ENCODE data around the gene MYO18B.

MYO18B gene

GRCh38 chr22:26008587-26008986 is 266.6 kb downstream of the MYO18B start:
- Mint-ChIP-seq H3K27ac (no peak overlapping the region), H3K27me3 (peaks cover 14% of the 10 kb centered on the region), H3K9me3 (peaks cover 8% of the 10 kb centered on the region), H3K4me1 (ENCODE audit: low read depth) (no peaks in the 10 kb centered on the region), H3K36me3 (ENCODE audit: low read depth) (no peaks in the 10 kb centered on the region), H3K4me3 (no peak overlapping the region)

- no peak overlapping the region for H3K27ac Mint-ChIP-seq
These were observed 274.9 kb downstream of the MYO18B start for GRCh38 chr22:26016916-26017315.

GRCh38 chr22:26017932-26018331 is 275.9 kb downstream of the MYO18B start:
- Mint-ChIP-seq H3K36me3 (ENCODE audit: low read depth) (no peaks in the 10 kb centered on the region), H3K4me1 (ENCODE audit: low read depth) (no peaks in the 10 kb centered on the region), H3K4me3 (no peak overlapping the region), H3K9me3 (peaks cover 1% of the 10 kb centered on the region), H3K27ac (no peak overlapping the region), H3K27me3 (peaks cover 9% of the 10 kb centered on the region)

More at GRCh38 chr22:26016916-26017315, 274.9 kb downstream of the MYO18B start:
- H3K36me3 Mint-ChIP-seq (ENCODE audit: low read depth) = no peaks in the 10 kb centered on the region
- no peaks in the 10 kb centered on the region for H3K9me3 Mint-ChIP-seq
- H3K4me3 Mint-ChIP-seq = no peak overlapping the region
- H3K4me1 Mint-ChIP-seq (ENCODE audit: low read depth) = no peaks in the 10 kb centered on the region
- H3K27me3 Mint-ChIP-seq = peaks cover 8% of the 10 kb centered on the region

GRCh38 chr22:26019596-26019995 is 277.6 kb downstream of the MYO18B start:
- H3K27me3 Mint-ChIP-seq = peaks cover 12% of the 10 kb centered on the region
- no peaks in the 10 kb centered on the region for H3K4me1 Mint-ChIP-seq (ENCODE audit: low read depth)
- H3K9me3 Mint-ChIP-seq = peaks cover 4% of the 10 kb centered on the region
- no peak overlapping the region for H3K27ac Mint-ChIP-seq
- no peak overlapping the region for H3K4me3 Mint-ChIP-seq
- no peaks in the 10 kb centered on the region for H3K36me3 Mint-ChIP-seq (ENCODE audit: low read depth)

GRCh38 chr22:26021516-26021915 is 279.5 kb downstream of the MYO18B start:
- Mint-ChIP-seq H3K36me3 (ENCODE audit: low read depth) (no peaks in the 10 kb centered on the region), H3K4me1 (ENCODE audit: low read depth) (no peaks in the 10 kb centered on the region), H3K4me3 (no peak overlapping the region), H3K9me3 (peaks cover 4% of the 10 kb centered on the region), H3K27me3 (peaks cover 12% of the 10 kb centered on the region), H3K27ac (no peak overlapping the region)

GRCh38 chr22:26023104-26023775 is 281.3 kb downstream of the MYO18B start:
- no peak overlapping the region for H3K4me3 Mint-ChIP-seq
- peaks cover 12% of the 10 kb centered on the region for H3K27me3 Mint-ChIP-seq
- no peaks in the 10 kb centered on the region for H3K4me1 Mint-ChIP-seq (ENCODE audit: low read depth)
- H3K27ac Mint-ChIP-seq = no peak overlapping the region
- no peaks in the 10 kb centered on the region for H3K36me3 Mint-ChIP-seq (ENCODE audit: low read depth)
- H3K9me3 Mint-ChIP-seq = peaks cover 4% of the 10 kb centered on the region

GRCh38 chr22:26025626-26026025 is 283.6 kb downstream of the MYO18B start:
- no peaks in the 10 kb centered on the region for H3K4me1 Mint-ChIP-seq (ENCODE audit: low read depth)
- peaks cover 4% of the 10 kb centered on the region for H3K9me3 Mint-ChIP-seq
- no peaks in the 10 kb centered on the region for H3K36me3 Mint-ChIP-seq (ENCODE audit: low read depth)
- H3K4me3 Mint-ChIP-seq = no peak overlapping the region
- H3K27me3 Mint-ChIP-seq = peaks cover 4% of the 10 kb centered on the region
- H3K27ac Mint-ChIP-seq = no peak overlapping the region

- Mint-ChIP-seq H3K27me3 (peaks cover 4% of the 10 kb centered on the region), H3K36me3 (ENCODE audit: low read depth) (no peaks in the 10 kb centered on the region), H3K27ac (no peak overlapping the region), H3K4me1 (ENCODE audit: low read depth) (no peaks in the 10 kb centered on the region), H3K4me3 (no peak overlapping the region), H3K9me3 (peaks cover 4% of the 10 kb centered on the region)
These were observed 285.4 kb downstream of the MYO18B start for GRCh38 chr22:26027341-26027740.

- Mint-ChIP-seq H3K36me3 (ENCODE audit: low read depth) (no peaks in the 10 kb centered on the region), H3K9me3 (no peaks in the 10 kb centered on the region), H3K27me3 (no peaks in the 10 kb centered on the region), H3K4me1 (ENCODE audit: low read depth) (no peaks in the 10 kb centered on the region), H3K4me3 (no peak overlapping the region), H3K27ac (no peak overlapping the region)
These were observed 289.7 kb downstream of the MYO18B start for GRCh38 chr22:26031641-26032040.

GRCh38 chr22:26033071-26033470 is 291.1 kb downstream of the MYO18B start:
- H3K36me3 Mint-ChIP-seq (ENCODE audit: low read depth) = no peaks in the 10 kb centered on the region
- H3K4me1 Mint-ChIP-seq (ENCODE audit: low read depth) = no peaks in the 10 kb centered on the region
- H3K27me3 Mint-ChIP-seq = no peaks in the 10 kb centered on the region
- H3K27ac Mint-ChIP-seq = no peak overlapping the region
- H3K4me3 Mint-ChIP-seq = no peak overlapping the region
- H3K9me3 Mint-ChIP-seq = no peaks in the 10 kb centered on the region

GRCh38 chr22:26033586-26033985 is 291.6 kb downstream of the MYO18B start:
- Mint-ChIP-seq H3K27me3 (no peaks in the 10 kb centered on the region), H3K27ac (no peak overlapping the region), H3K9me3 (no peaks in the 10 kb centered on the region), H3K4me3 (no peak overlapping the region), H3K36me3 (ENCODE audit: low read depth) (no peaks in the 10 kb centered on the region), H3K4me1 (ENCODE audit: low read depth) (no peaks in the 10 kb centered on the region)

GRCh38 chr22:26035523-26035922 is 293.5 kb downstream of the MYO18B start:
- no peak overlapping the region for H3K4me3 Mint-ChIP-seq
- H3K4me1 Mint-ChIP-seq (ENCODE audit: low read depth) = no peaks in the 10 kb centered on the region
- no peaks in the 10 kb centered on the region for H3K9me3 Mint-ChIP-seq
- H3K27ac Mint-ChIP-seq = no peak overlapping the region
- no peaks in the 10 kb centered on the region for H3K36me3 Mint-ChIP-seq (ENCODE audit: low read depth)
- no peaks in the 10 kb centered on the region for H3K27me3 Mint-ChIP-seq

- H3K4me3 Mint-ChIP-seq = no peak overlapping the region
- H3K36me3 Mint-ChIP-seq (ENCODE audit: low read depth) = no peaks in the 10 kb centered on the region
- no peak overlapping the region for H3K27ac Mint-ChIP-seq
- H3K27me3 Mint-ChIP-seq = no peaks in the 10 kb centered on the region
- no peaks in the 10 kb centered on the region for H3K4me1 Mint-ChIP-seq (ENCODE audit: low read depth)
- H3K9me3 Mint-ChIP-seq = no peaks in the 10 kb centered on the region
These were observed 296.4 kb downstream of the MYO18B start for GRCh38 chr22:26038365-26038764.

- Mint-ChIP-seq H3K4me3 (no peak overlapping the region), H3K36me3 (ENCODE audit: low read depth) (no peaks in the 10 kb centered on the region), H3K9me3 (no peaks in the 10 kb centered on the region), H3K27me3 (no peaks in the 10 kb centered on the region), H3K27ac (no peak overlapping the region), H3K4me1 (ENCODE audit: low read depth) (no peaks in the 10 kb centered on the region)
These were observed 299.9 kb downstream of the MYO18B start for GRCh38 chr22:26041931-26042330.

GRCh38 chr22:26043031-26043430 is 301.0 kb downstream of the MYO18B start:
- Mint-ChIP-seq H3K9me3 (no peaks in the 10 kb centered on the region), H3K27me3 (no peaks in the 10 kb centered on the region), H3K36me3 (ENCODE audit: low read depth) (no peaks in the 10 kb centered on the region), H3K27ac (no peak overlapping the region), H3K4me3 (no peak overlapping the region), H3K4me1 (ENCODE audit: low read depth) (no peaks in the 10 kb centered on the region)

GRCh38 chr22:26045051-26045450 is 303.1 kb downstream of the MYO18B start:
- no peak overlapping the region for H3K27ac Mint-ChIP-seq

More at GRCh38 chr22:26045051-26045450, 303.1 kb downstream of the MYO18B start:
- Mint-ChIP-seq H3K4me3 (no peak overlapping the region), H3K4me1 (ENCODE audit: low read depth) (no peaks in the 10 kb centered on the region), H3K27me3 (peaks cover 7% of the 10 kb centered on the region), H3K9me3 (no peaks in the 10 kb centered on the region), H3K36me3 (ENCODE audit: low read depth) (no peaks in the 10 kb centered on the region)
